NB4 (cell line): ENCODE measurements around the gene HOATZ.

Source experiments
- MYC ChIP-seq: IDR thresholded peaks from 2 replicates; pipeline ENCODE4 v1.6.1; 2011; ENCODE audit warnings: low read depth, low read length
- POLR2A ChIP-seq: IDR thresholded peaks from 2 replicates; pipeline ENCODE4 v1.6.1; 2011; ENCODE audit warnings: mild to moderate bottlenecking; ENCODE audit not compliant: insufficient read length; ENCODE audit errors: extremely low read depth
- TF ChIP-seq, protein P1 (sequence below): IDR thresholded peaks from one replicate; pipeline ENCODE4 v1.5.1; 2012; ENCODE audit warnings: low read depth, low read length
- TF ChIP-seq, protein P2 (sequence below): IDR thresholded peaks from 2 replicates; pipeline ENCODE4 v1.6.1; 2011; ENCODE audit warnings: low read depth, low read length

DNA sequence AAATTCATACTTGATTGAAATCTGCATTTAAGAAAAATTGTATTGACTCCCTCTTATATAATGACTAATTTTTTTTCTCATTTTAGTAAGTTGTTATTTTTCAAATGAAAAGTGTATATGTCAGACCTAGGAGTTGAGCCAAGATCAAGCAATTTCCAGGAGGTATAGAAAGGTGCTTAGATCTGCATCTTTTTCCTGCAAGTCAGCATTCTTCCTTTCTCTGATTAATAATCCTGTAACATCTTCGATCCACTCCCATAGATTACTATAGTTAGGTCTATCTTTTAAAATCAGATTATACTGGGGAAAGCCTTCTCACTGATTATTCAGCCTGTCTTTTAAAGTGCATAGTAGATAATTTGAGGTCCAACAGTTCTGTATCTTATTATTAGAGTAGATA is 12.7 kb downstream of the HOATZ start:
- TF ChIP-seq, protein P1, sequence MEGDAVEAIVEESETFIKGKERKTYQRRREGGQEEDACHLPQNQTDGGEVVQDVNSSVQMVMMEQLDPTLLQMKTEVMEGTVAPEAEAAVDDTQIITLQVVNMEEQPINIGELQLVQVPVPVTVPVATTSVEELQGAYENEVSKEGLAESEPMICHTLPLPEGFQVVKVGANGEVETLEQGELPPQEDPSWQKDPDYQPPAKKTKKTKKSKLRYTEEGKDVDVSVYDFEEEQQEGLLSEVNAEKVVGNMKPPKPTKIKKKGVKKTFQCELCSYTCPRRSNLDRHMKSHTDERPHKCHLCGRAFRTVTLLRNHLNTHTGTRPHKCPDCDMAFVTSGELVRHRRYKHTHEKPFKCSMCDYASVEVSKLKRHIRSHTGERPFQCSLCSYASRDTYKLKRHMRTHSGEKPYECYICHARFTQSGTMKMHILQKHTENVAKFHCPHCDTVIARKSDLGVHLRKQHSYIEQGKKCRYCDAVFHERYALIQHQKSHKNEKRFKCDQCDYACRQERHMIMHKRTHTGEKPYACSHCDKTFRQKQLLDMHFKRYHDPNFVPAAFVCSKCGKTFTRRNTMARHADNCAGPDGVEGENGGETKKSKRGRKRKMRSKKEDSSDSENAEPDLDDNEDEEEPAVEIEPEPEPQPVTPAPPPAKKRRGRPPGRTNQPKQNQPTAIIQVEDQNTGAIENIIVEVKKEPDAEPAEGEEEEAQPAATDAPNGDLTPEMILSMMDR, result no peak
- TF ChIP-seq, protein P2, sequence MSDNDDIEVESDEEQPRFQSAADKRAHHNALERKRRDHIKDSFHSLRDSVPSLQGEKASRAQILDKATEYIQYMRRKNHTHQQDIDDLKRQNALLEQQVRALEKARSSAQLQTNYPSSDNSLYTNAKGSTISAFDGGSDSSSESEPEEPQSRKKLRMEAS, result no peak
- TF ChIP-seq POLR2A (no peak), MYC (no peak)
